Right lobe of liver (tissue), 4 donors: ENCODE results near the gene ASCL3.

Source experiments
- CTCF ChIP-seq, 4 donors: fragments of 200-600 bp in 3 of 4; fragments of 450-650 bp in 1 of 4; IDR thresholded peaks; one replicate each; pipeline versions ENCODE4 v1.5.1 to v1.8.0; 2016 to 2022; ENCODE audit warnings: antibody characterized with exemption in 4 of 4, mild to moderate bottlenecking in 2 of 4
- POLR2A ChIP-seq: fragments of 450-650 bp; IDR thresholded peaks from one replicate; pipeline ENCODE4 v1.6.1; 2017; ENCODE audit warnings: antibody characterized with exemption, mild to moderate bottlenecking
- donor health status: DM: no; HTN: no; CAD: no.
- donor health status: DM: no; HTN: no; CAD: no.
- donor health status: DM: no; HTN: yes; CAD: no.

DNA sequence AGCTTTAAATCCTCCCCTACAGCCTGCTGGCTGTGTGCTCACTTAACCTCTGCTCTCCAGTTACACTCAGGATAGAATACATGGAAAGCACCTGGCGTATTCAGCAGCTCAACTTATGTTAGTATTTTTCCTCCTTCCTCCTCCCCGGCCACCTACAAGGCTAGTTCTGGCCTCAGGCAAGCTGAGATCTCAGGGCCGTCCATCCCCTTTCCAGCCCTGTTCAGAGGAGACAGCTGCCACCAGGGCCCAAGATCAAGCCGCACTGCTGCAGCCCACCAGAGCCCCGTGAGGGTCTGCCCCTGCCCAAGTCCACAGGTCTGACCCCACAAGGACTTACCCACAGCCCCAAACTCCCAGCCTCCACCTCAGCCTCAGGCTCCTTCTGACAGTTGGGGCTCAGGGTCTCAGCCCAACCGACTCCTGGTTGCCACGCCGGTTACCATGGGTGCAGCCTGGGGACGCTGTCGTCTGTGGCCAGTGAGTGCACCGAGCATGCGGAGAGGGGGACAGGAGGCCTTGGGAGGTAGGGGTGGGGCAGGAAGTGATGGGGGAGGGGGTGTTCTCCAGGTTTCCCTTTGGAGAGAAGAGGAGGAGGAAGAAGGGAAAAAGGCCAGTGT is 10.1 kb downstream of the ASCL3 start, which contains the start of gene C11orf16:
- no peak for TF ChIP-seq CTCF (IDR thresholded peaks at IDR 0.05)
- no peak for TF ChIP-seq POLR2A
